WERI-Rb-1 (cell line): ENCODE data around the gene RLN2.
"Not testable (repeated sequence)": the region's sequence is repeated elsewhere in the genome, so short reads cannot be mapped to it uniquely, and the experiment has no call there.

Source experiments
- DNase-seq: peaks from one replicate; pipeline ENCODE4 v3.0.0-alpha.2; 2020
- H3K27ac ChIP-seq: fragments of 250-450 bp; sonication (Bioruptor Pico); 2 replicates; pipeline ENCODE4 v1.5.1; 2020; ENCODE audit warnings: mild to moderate bottlenecking, moderate library complexity
- H3K27me3 ChIP-seq: fragments of 250-450 bp; sonication (Bioruptor Pico); 2 replicates; pipeline ENCODE4 v1.5.1; 2021; ENCODE audit warnings: mild to moderate bottlenecking, low read depth, moderate library complexity; ENCODE audit not compliant: insufficient read depth, severe bottlenecking
- H3K36me3 ChIP-seq: fragments of 250-450 bp; sonication (Bioruptor Pico); 2 replicates; pipeline ENCODE4 v1.5.1; 2020; ENCODE audit warnings: mild to moderate bottlenecking, moderate library complexity
- H3K4me3 ChIP-seq: 2 replicates; pipeline ENCODE4 v1.5.1; 2011; ENCODE audit warnings: low read depth, mild to moderate bottlenecking, control low read depth, low read length
- H3K9me3 ChIP-seq: fragments of 250-450 bp; sonication (Bioruptor Pico); 2 replicates; pipeline ENCODE4 v1.5.1; 2021; ENCODE audit warnings: mild to moderate bottlenecking, moderate library complexity; ENCODE audit not compliant: severe bottlenecking
- CTCF ChIP-seq: IDR thresholded peaks from 2 replicates; pipeline ENCODE4 v1.5.1; 2011; ENCODE audit warnings: low read depth, mild to moderate bottlenecking, control low read depth, inconsistent platforms, low read length

The RLN2 gene

GRCh38 chr9:5303840-5304795 lies at the start of gene RLN2:
Gene RLN2 (minus strand): TSS chr9:5304716. CDS start chr9:5304580, 136 bp downstream.
- H3K4me3 ChIP-seq, H3K36me3 ChIP-seq, H3K27ac ChIP-seq, DNase-seq, H3K9me3 ChIP-seq, H3K27me3 ChIP-seq: not testable (repeated sequence)

GRCh38 chr9:5354184-5354583 lies 49.7 kb upstream of the RLN2 start:
- no peak overlapping the region for H3K4me3 ChIP-seq

GRCh38 chr9:5352637-5353248 lies 48.2 kb upstream of the RLN2 start:
- DNase-seq: no peak
- H3K4me3 ChIP-seq: no peak overlapping the region
- H3K27ac ChIP-seq: no peak overlapping the region
- no peaks in the 10 kb centered on the region for H3K36me3 ChIP-seq
- TF ChIP-seq CTCF: no peak
- H3K9me3 ChIP-seq: peaks cover 3% of the 10 kb centered on the region
- no peaks in the 10 kb centered on the region for H3K27me3 ChIP-seq

More at GRCh38 chr9:5354184-5354583, 49.7 kb upstream of the RLN2 start:
- Histone ChIP-seq H3K36me3 (no peaks in the 10 kb centered on the region), H3K27me3 (no peaks in the 10 kb centered on the region), H3K9me3 (peaks cover 3% of the 10 kb centered on the region), H3K27ac (no peak overlapping the region)
- TF ChIP-seq CTCF: no peak
- DNase-seq: no peak

GRCh38 chr9:5338992-5339981 lies 34.8 kb upstream of the RLN2 start, which contains the start of gene RLN1:
Gene RLN1 (minus strand): TSS chr9:5339876. CDS start chr9:5339746, 130 bp downstream.
- not testable (repeated sequence) for DNase-seq, H3K9me3 ChIP-seq, H3K27me3 ChIP-seq, H3K4me3 ChIP-seq, H3K27ac ChIP-seq, H3K36me3 ChIP-seq

GRCh38 chr9:5336688-5337087 lies 32.2 kb upstream of the RLN2 start:
- H3K9me3 ChIP-seq: no peaks in the 10 kb centered on the region
- no peak for DNase-seq
- no peak overlapping the region for H3K27ac ChIP-seq
- H3K36me3 ChIP-seq: no peaks in the 10 kb centered on the region
- no peak overlapping the region for H3K4me3 ChIP-seq
- no peaks in the 10 kb centered on the region for H3K27me3 ChIP-seq
- no peak for TF ChIP-seq CTCF

GRCh38 chr9:5331276-5331675 lies 26.8 kb upstream of the RLN2 start:
- not testable (repeated sequence) for H3K27me3 ChIP-seq, H3K9me3 ChIP-seq, DNase-seq, H3K36me3 ChIP-seq, H3K27ac ChIP-seq, H3K4me3 ChIP-seq
